ENCODE data around the gene PYROXD2. TPM values are rescaled to one million over a fixed set of nuclear protein-coding genes. Genes with fewer than 3 reads are reported as not detected.

The PYROXD2 gene
- total RNA-seq, result 10 to 100 TPM; 16.4 to 27.5 (median 20.0) TPM
- 15.9 TPM for total RNA-seq (2013)
- 0.42 to 13.3 (median 6.0) reads per million in 29 experiments for total RNA-seq

GRCh38 chr10:98414932-98415730 lies at the start of gene PYROXD2:
Gene PYROXD2, minus strand, starts transcription at chr10:98415182. Its CDS starts 47 bp downstream, at chr10:98415135.
- Mint-ChIP-seq H3K4me3 (peak within 1 kb of the TSS; percentile 86 to 92 (median 86)), H3K27ac (peak within 1 kb of the TSS; percentile 95 to 98), H3K36me3 (peaks cover 12% of the 10 kb centered on the region), H3K27me3 (no peaks in the 10 kb centered on the region), H3K4me1 (peaks cover 16 to 29% (median 26%) of the 10 kb centered on the region in 3 donors), H3K9me3 (no peaks in the 10 kb centered on the region)
- H3K4me3 ChIP-seq (ENCODE audit: control insufficient read depth in 1 of 2, extremely low read depth in 1 of 2, low read length in 1 of 2), result peak within 1 kb of the TSS; percentile 64 to 78
- 44% methylated on average over 18 of the region's 25 CpGs for WGBS (ENCODE audit: insufficient coverage)
- H3K4me1 ChIP-seq (ENCODE audit: control insufficient read depth in 1 of 2, extremely low read depth in 1 of 2, insufficient read depth in 2 of 2, low read length in 2 of 2), result peaks cover 2 to 30% of the 10 kb centered on the region in 2 experiments
- POLR2A ChIA-PET, result no interaction called here
- H3K9me3 ChIP-seq, result no peaks in the 10 kb centered on the region
- DNase-seq (peak; percentile 12 to 75 (median 49)), ATAC-seq (replicated peaks in 1 of 4) (peak; percentile 84 to 95 (median 92))
- H3K27me3 ChIP-seq (replicated peaks in 1 of 2; ENCODE audit: control insufficient read depth in 2 of 2, extremely low read depth in 1 of 2, insufficient read depth in 2 of 2, low read length in 1 of 2), result no peaks in the 10 kb centered on the region
- peak within 1 kb of the TSS; percentile 76 for H3K27ac ChIP-seq (ENCODE audit: low read length)
- CTCF ChIA-PET, result interaction anchor here in 1 of 2 donors (0.6 kb wide), 1 partner anchor 1652 kb away, joined by 3 read pairs; no protein-coding TSS in a partner anchor
- peaks cover 15 to 30% of the 10 kb centered on the region in 2 donors for H3K36me3 ChIP-seq (ENCODE audit: control insufficient read depth in 2 of 2, extremely low read depth in 1 of 2, insufficient read depth in 1 of 2, low read length in 1 of 2)

GRCh38 chr10:98463976-98464754 lies 49.2 kb upstream of the PYROXD2 start:
- H3K36me3 ChIP-seq (ENCODE audit: control insufficient read depth in 2 of 2, extremely low read depth in 1 of 2, insufficient read depth in 1 of 2, low read length in 1 of 2), result no peaks in the 10 kb centered on the region
- peaks cover 0 to 11% of the 10 kb centered on the region in 2 experiments for H3K4me1 ChIP-seq (ENCODE audit: control insufficient read depth in 1 of 2, extremely low read depth in 1 of 2, insufficient read depth in 2 of 2, low read length in 2 of 2)
- no peaks in the 10 kb centered on the region for H3K36me3 Mint-ChIP-seq
- no peaks in the 10 kb centered on the region for H3K9me3 Mint-ChIP-seq
- ChIA-PET CTCF (interaction anchor here in 1 of 2 donors (0.8 to 1.0 kb wide), 2 partner anchors 283 to 309 kb away, joined by 3 read pairs; no protein-coding TSS in a partner anchor), POLR2A (no interaction called here)
- peaks cover 4 to 13% (median 7%) of the 10 kb centered on the region in 3 donors for H3K4me1 Mint-ChIP-seq
- H3K4me3 ChIP-seq (ENCODE audit: control insufficient read depth in 1 of 2, extremely low read depth in 1 of 2, low read length in 1 of 2), result no peak overlapping the region
- H3K27me3 ChIP-seq (replicated peaks in 1 of 2; ENCODE audit: control insufficient read depth in 2 of 2, extremely low read depth in 1 of 2, insufficient read depth in 2 of 2, low read length in 1 of 2), result peaks cover 0 to 2% of the 10 kb centered on the region in 2 experiments
- 38% methylated on average over 6 of the region's 8 CpGs for WGBS (ENCODE audit: insufficient coverage)
- H3K4me3 Mint-ChIP-seq, result no peak overlapping the region
- no peak for DNase-seq
- no peak for ATAC-seq (replicated peaks in 1 of 4)
- no peak overlapping the region for H3K27ac ChIP-seq (ENCODE audit: low read length)
- H3K27ac Mint-ChIP-seq, result no peak overlapping the region
- H3K9me3 ChIP-seq, result no peaks in the 10 kb centered on the region
- H3K27me3 Mint-ChIP-seq, result peaks cover 11 to 14% of the 10 kb centered on the region in 2 donors

GRCh38 chr10:98463016-98463415 lies 48.0 kb upstream of the PYROXD2 start:
- Mint-ChIP-seq H3K27ac (no peak overlapping the region), H3K9me3 (no peaks in the 10 kb centered on the region), H3K4me1 (peaks cover 0 to 8% (median 3%) of the 10 kb centered on the region in 3 donors), H3K36me3 (no peaks in the 10 kb centered on the region), H3K4me3 (no peak overlapping the region), H3K27me3 (peaks cover 15 to 17% of the 10 kb centered on the region in 2 donors)
- no peaks in the 10 kb centered on the region for H3K9me3 ChIP-seq
- peaks cover 0 to 8% of the 10 kb centered on the region in 2 experiments for H3K4me1 ChIP-seq (ENCODE audit: control insufficient read depth in 1 of 2, extremely low read depth in 1 of 2, insufficient read depth in 2 of 2, low read length in 2 of 2)
- no peaks in the 10 kb centered on the region for H3K36me3 ChIP-seq (ENCODE audit: control insufficient read depth in 2 of 2, extremely low read depth in 1 of 2, insufficient read depth in 1 of 2, low read length in 1 of 2)
- DNase-seq (no peak), ATAC-seq (replicated peaks in 1 of 4) (no peak)
- H3K27ac ChIP-seq (ENCODE audit: low read length), result no peak overlapping the region
- no peak overlapping the region for H3K4me3 ChIP-seq (ENCODE audit: control insufficient read depth in 1 of 2, extremely low read depth in 1 of 2, low read length in 1 of 2)
- POLR2A ChIA-PET, result no interaction called here
- CTCF ChIA-PET, result no interaction called here
- 90% methylated on average over 2 of the region's 6 CpGs for WGBS (ENCODE audit: insufficient coverage)
- peaks cover 0 to 3% of the 10 kb centered on the region in 2 experiments for H3K27me3 ChIP-seq (replicated peaks in 1 of 2; ENCODE audit: control insufficient read depth in 2 of 2, extremely low read depth in 1 of 2, insufficient read depth in 2 of 2, low read length in 1 of 2)

GRCh38 chr10:98461500-98461842 lies 46.5 kb upstream of the PYROXD2 start:
- no peaks in the 10 kb centered on the region for H3K4me1 ChIP-seq (ENCODE audit: control insufficient read depth in 1 of 2, extremely low read depth in 1 of 2, insufficient read depth in 2 of 2, low read length in 2 of 2)
- Mint-ChIP-seq H3K4me1 (no peaks in the 10 kb centered on the region), H3K27me3 (peaks cover 19 to 20% of the 10 kb centered on the region in 2 donors), H3K9me3 (no peaks in the 10 kb centered on the region), H3K27ac (no peak overlapping the region), H3K4me3 (no peak overlapping the region), H3K36me3 (no peaks in the 10 kb centered on the region)
- H3K4me3 ChIP-seq (ENCODE audit: control insufficient read depth in 1 of 2, extremely low read depth in 1 of 2, low read length in 1 of 2), result no peak overlapping the region
- WGBS (ENCODE audit: insufficient coverage), result no CpG with 5 or more reads among the region's 3 CpGs
- no peak for ATAC-seq (replicated peaks in 1 of 4)
- H3K9me3 ChIP-seq, result no peaks in the 10 kb centered on the region
- ChIA-PET CTCF (no interaction called here), POLR2A (no interaction called here)
- H3K27ac ChIP-seq (ENCODE audit: low read length), result no peak overlapping the region
- peaks cover 0 to 13% of the 10 kb centered on the region in 2 experiments for H3K27me3 ChIP-seq (replicated peaks in 1 of 2; ENCODE audit: control insufficient read depth in 2 of 2, extremely low read depth in 1 of 2, insufficient read depth in 2 of 2, low read length in 1 of 2)
- no peak for DNase-seq
- no peaks in the 10 kb centered on the region for H3K36me3 ChIP-seq (ENCODE audit: control insufficient read depth in 2 of 2, extremely low read depth in 1 of 2, insufficient read depth in 1 of 2, low read length in 1 of 2)

- Histone ChIP-seq H3K4me3 (ENCODE audit: control insufficient read depth in 1 of 2, extremely low read depth in 1 of 2, low read length in 1 of 2) (no peak overlapping the region), H3K4me1 (ENCODE audit: control insufficient read depth in 1 of 2, extremely low read depth in 1 of 2, insufficient read depth in 2 of 2, low read length in 2 of 2) (no peaks in the 10 kb centered on the region), H3K36me3 (ENCODE audit: control insufficient read depth in 2 of 2, extremely low read depth in 1 of 2, insufficient read depth in 1 of 2, low read length in 1 of 2) (no peaks in the 10 kb centered on the region), H3K9me3 (no peaks in the 10 kb centered on the region), H3K27ac (ENCODE audit: low read length) (no peak overlapping the region), H3K27me3 (replicated peaks in 1 of 2; ENCODE audit: control insufficient read depth in 2 of 2, extremely low read depth in 1 of 2, insufficient read depth in 2 of 2, low read length in 1 of 2) (peaks cover 0 to 13% of the 10 kb centered on the region in 2 experiments)
- H3K27me3 Mint-ChIP-seq, result peaks cover 19 to 20% of the 10 kb centered on the region in 2 donors
- no peaks in the 10 kb centered on the region for H3K4me1 Mint-ChIP-seq
- no peaks in the 10 kb centered on the region for H3K9me3 Mint-ChIP-seq
- H3K27ac Mint-ChIP-seq, result no peak overlapping the region
- ChIA-PET POLR2A (no interaction called here), CTCF (no interaction called here)
- ATAC-seq (replicated peaks in 1 of 4), result no peak
- H3K36me3 Mint-ChIP-seq, result no peaks in the 10 kb centered on the region
- 85% methylated on average over 3 of the region's 3 CpGs for WGBS (ENCODE audit: insufficient coverage)
- no peak for DNase-seq
- no peak overlapping the region for H3K4me3 Mint-ChIP-seq
Observed at GRCh38 chr10:98460837-98461499, 46.0 kb upstream of the PYROXD2 start.
